ENCODE results near the gene ZNF24.
A peak's percentile ranks its signal among the peaks of the same experiment; 100 is the strongest.

Gene ZNF24

DNA sequence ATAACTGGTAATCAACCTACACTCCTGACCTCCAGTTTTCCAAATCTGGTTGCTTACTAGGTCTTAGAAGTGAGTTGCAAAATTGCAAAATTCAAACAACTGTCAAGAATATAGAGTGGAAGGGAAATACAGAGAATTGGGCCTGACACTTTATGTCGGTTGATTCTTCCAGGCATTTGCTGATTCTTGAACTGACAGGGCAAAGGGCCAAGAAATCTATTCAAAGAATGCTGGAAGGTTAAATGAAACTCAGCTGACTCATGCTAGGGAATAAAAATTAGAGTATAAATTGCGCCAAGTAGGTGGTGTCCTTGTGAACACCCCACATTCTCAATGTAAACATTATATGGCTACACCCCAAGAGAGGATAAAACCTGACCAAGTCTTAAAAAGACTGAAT, 32.7 kb downstream of the ZNF24 start:
- DNase-seq: no peak
- intact Hi-C loops (cut with DNase I): no loop called here

GRCh38 chr18:35306588-35307250, 37.5 kb downstream of the ZNF24 start:
- intact Hi-C loops (cut with DNase I): no loop called here
- no peak for DNase-seq

DNA sequence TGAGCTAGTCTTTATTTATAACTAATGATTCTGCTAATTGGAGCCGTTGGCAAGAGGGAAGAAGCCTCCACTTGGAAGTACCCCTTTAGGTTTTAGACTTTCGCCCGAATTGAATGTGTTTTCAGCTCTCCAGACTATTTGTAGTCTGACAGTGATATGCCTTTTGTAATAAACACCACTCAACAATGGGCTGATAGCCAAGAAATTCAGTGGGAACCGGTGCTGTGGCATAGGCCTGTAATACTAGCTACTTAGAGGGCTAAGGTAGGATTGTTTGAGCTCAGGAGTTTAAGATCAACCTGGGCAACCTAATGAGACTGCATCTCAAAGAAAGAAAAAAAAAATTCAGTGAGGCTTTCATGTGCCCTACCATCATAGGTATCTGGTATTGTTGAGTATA, 40.6 kb downstream of the ZNF24 start:
- intact Hi-C loops (cut with DNase I): no loop called here
- DNase-seq: no peak

DNA sequence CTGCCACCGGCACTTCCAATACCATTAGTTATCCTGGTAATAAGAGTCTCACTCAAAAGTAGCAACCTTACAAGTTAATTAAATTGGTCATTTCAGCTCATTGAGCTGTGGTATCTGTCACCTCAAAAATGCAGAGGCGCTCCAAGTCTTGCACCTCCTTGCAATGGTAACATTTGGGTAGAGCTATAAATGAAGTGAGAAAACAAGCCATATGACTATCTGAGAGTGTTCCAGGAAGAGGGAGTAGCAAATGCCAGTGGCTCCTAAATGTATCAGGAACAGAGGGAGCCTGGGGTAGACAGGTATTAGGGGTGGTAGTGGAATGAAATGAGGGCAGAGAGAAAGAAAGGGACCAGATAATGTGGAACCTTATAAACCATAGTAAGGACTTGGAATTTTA, 48.2 kb downstream of the ZNF24 start:
- no peak for DNase-seq
- intact Hi-C loops (cut with DNase I): no loop called here

GRCh38 chr18:35291166-35291565, 53.1 kb downstream of the ZNF24 start:
- DNase-seq: no peak

GRCh38 chr18:35290094-35290735, 54.0 kb downstream of the ZNF24 start, which contains the start of gene ZSCAN30:
ZSCAN30 (minus strand) TSS chr18:35290229; CDS start chr18:35264352, 25,877 bp downstream.
- peak; percentile 92 to 99 (median 94) for DNase-seq
- intact Hi-C loops (cut with DNase I): loop anchor here (2.0 kb wide), 2 partner anchors 49 to 55 kb away; partner anchors contain the start of genes ZNF24 and ZNF397

More at GRCh38 chr18:35291166-35291565, 53.1 kb downstream of the ZNF24 start:
- intact Hi-C loops (cut with DNase I): loop anchor here (2.0 kb wide), 2 partner anchors 50 to 54 kb away; partner anchors contain the start of genes ZNF24 and ZNF397

GRCh38 chr18:35289727-35290093, 54.5 kb downstream of the ZNF24 start:
- intact Hi-C loops (cut with DNase I): loop anchor here (2.0 kb wide), 2 partner anchors 49 to 55 kb away; partner anchors contain the start of genes ZNF24 and ZNF397
- DNase-seq: peak in 3 of 10 donors; percentile 15 to 85 (median 25)

DNA sequence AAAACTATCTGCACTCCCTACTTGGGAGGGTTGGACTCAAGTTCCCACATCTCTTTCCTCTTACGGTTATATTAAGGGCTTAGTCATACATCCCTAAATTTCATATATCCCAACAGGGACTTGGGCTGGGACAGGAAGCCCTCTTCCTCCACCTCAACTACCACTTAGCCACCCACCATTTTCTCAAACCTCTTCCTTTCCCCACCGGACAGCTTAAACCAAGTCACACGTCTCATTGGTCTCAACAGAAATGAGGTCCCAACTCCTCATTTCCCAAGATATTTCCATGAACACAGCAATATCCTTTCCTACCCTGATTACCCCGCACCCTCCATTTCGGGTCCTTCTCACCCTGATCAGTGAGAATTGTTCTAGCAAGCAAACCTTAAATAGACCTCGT, 54.9 kb downstream of the ZNF24 start:
- intact Hi-C loops (cut with DNase I): no loop called here
- DNase-seq: no peak

DNA sequence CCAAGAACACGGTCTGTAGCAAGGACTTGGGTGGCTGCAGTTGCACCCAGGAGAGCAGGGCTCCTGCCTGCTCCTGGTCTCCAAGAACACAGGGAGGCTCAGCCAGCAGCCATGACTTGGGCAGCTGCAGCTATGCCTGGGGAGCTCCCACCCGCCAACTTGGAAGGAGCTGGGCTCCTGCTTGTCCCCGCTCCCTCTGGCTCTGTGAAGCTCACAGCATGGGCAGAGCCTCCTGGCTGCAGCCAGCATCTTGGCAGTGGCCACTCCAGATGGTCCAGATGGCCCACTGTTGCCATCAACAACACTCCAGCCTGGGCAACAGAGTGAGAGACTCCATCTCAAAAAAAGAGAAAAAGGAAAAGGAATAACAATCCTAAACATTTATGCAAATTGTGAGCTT, 59.4 kb downstream of the ZNF24 start:
- intact Hi-C loops (cut with DNase I): no loop called here
- peak in 1 of 10 donors; percentile 64 for DNase-seq

GRCh38 chr18:35283923-35284794, 60.1 kb downstream of the ZNF24 start:
- intact Hi-C loops (cut with DNase I): no loop called here
- no peak for DNase-seq

DNA sequence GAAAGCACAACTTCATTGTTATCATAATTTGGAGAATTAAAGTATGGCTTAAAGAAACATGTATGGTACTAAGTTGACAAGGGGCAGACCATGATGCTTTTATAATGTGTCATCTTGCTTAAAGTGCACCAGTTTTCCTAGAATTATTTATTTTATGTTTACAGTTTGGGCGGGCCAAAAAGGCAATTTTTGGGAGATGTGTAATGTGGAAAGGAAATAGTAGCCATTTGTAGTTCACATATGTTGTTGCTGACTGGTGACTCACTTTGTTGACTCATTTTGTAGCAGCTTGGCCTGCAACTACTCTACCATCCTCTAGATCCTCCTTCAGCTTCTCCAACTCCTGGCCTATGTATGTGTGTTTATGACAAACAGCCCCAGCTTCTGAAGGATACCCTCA, 61.9 kb downstream of the ZNF24 start:
- intact Hi-C loops (cut with DNase I): no loop called here

More for the DNA sequence above, 61.9 kb downstream of the ZNF24 start:
- no peak for DNase-seq
